ENCODE results near the gene ACSL3. TPM values are rescaled to one million over a fixed set of nuclear protein-coding genes. Genes with fewer than 3 reads are reported as not detected.

ACSL3 gene
- total RNA-seq, 1 experiment from 2014 or later: 85.2 TPM

- CTCF ChIA-PET: no interaction called here
- POLR2A ChIA-PET: no interaction called here
Measured at GRCh38 chr2:222827417-222827816, 33.4 kb upstream of the ACSL3 start.

DNA sequence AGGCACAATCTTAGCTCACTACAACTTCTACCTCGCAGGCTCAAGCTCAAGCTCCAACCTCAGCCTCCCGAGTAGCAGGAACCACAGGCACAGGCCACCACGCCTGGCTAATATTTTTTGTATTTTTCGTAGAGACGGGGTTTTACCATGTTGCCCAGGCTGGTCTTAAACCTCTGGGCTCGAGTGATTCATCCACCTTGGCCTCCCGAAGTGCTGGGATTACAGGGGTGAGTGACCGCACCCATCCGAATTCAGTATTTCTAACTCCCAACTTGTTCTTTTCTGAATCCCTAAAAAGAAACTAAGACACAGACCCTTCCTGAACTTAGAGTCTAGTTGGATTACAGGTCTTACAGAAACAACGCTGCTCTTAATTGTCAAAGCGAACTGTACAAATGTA is 32.3 kb upstream of the ACSL3 start:
- H3K27me3 ChIP-seq (ENCODE audit: control insufficient read depth, insufficient read depth, low read length): no peaks in the 10 kb centered on the region; the same call in 1 of the 2 replicates
- no peaks in the 10 kb centered on the region for H3K36me3 ChIP-seq (ENCODE audit: control insufficient read depth, insufficient read depth, low read length)
- H3K27ac ChIP-seq (ENCODE audit: low read length): no peak overlapping the region
- in situ Hi-C loops (cut with HindIII; ENCODE audit: low pct_unique_long_range_greater_than_20kb, low sequenced_read_pairs) (no loop called here), intact Hi-C loops (cut with micrococcal nuclease; ENCODE audit: unreplicated experiment) (no loop called here)
- no peak overlapping the region for H3K4me3 ChIP-seq (ENCODE audit: low read depth in 2 of 2, low read length in 2 of 2)
- CTCF ChIA-PET: no interaction called here
- BruUV-seq (replicated peaks): no TSS peak
- TF ChIP-seq SIN3A (IDR thresholded peaks at IDR 0.05; ENCODE audit: borderline replicate concordance, insufficient read depth, low read depth, low read length) (no peak), REST (IDR thresholded peaks at IDR 0.05; ENCODE audit: insufficient read depth in 1 of 2, low read depth in 2 of 2, low read length in 1 of 2) (no peak), POLR2AphosphoS5 (IDR thresholded peaks at IDR 0.05; ENCODE audit: low read depth, low read length) (no peak), TCF7L2 (IDR thresholded peaks at IDR 0.05; ENCODE audit: low read depth, low read length) (no peak)
- TF ChIP-seq, protein P1, sequence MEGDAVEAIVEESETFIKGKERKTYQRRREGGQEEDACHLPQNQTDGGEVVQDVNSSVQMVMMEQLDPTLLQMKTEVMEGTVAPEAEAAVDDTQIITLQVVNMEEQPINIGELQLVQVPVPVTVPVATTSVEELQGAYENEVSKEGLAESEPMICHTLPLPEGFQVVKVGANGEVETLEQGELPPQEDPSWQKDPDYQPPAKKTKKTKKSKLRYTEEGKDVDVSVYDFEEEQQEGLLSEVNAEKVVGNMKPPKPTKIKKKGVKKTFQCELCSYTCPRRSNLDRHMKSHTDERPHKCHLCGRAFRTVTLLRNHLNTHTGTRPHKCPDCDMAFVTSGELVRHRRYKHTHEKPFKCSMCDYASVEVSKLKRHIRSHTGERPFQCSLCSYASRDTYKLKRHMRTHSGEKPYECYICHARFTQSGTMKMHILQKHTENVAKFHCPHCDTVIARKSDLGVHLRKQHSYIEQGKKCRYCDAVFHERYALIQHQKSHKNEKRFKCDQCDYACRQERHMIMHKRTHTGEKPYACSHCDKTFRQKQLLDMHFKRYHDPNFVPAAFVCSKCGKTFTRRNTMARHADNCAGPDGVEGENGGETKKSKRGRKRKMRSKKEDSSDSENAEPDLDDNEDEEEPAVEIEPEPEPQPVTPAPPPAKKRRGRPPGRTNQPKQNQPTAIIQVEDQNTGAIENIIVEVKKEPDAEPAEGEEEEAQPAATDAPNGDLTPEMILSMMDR (IDR thresholded peaks at IDR 0.05): no peak
- ATAC-seq: no peak
- no peaks in the 10 kb centered on the region for H3K4me1 ChIP-seq (ENCODE audit: control insufficient read depth, insufficient read depth, low read length)
- POLR2A ChIA-PET: no interaction called here
- no peak for DNase-seq (ENCODE audit: low read depth, low spot score)
- H3K9me3 ChIP-seq (ENCODE audit: control insufficient read depth, insufficient read depth, low read depth, low read length): no peaks in the 10 kb centered on the region

More at GRCh38 chr2:222827417-222827816, 33.4 kb upstream of the ACSL3 start:
- Histone ChIP-seq H3K27me3 (ENCODE audit: control insufficient read depth, insufficient read depth, low read length) (no peaks in the 10 kb centered on the region; the same call in 1 of the 2 replicates), H3K4me1 (ENCODE audit: control insufficient read depth, insufficient read depth, low read length) (no peaks in the 10 kb centered on the region), H3K27ac (ENCODE audit: low read length) (no peak overlapping the region), H3K4me3 (ENCODE audit: low read depth in 2 of 2, low read length in 2 of 2) (no peak overlapping the region), H3K9me3 (ENCODE audit: control insufficient read depth, insufficient read depth, low read depth, low read length) (no peaks in the 10 kb centered on the region), H3K36me3 (ENCODE audit: control insufficient read depth, insufficient read depth, low read length) (no peaks in the 10 kb centered on the region)
- intact Hi-C loops (cut with micrococcal nuclease; ENCODE audit: unreplicated experiment) (no loop called here), in situ Hi-C loops (cut with HindIII; ENCODE audit: low pct_unique_long_range_greater_than_20kb, low sequenced_read_pairs) (no loop called here)
- ATAC-seq (no peak), DNase-seq (ENCODE audit: low read depth, low spot score) (no peak)
- TF ChIP-seq REST (IDR thresholded peaks at IDR 0.05; ENCODE audit: insufficient read depth in 1 of 2, low read depth in 2 of 2, low read length in 1 of 2) (no peak), SIN3A (IDR thresholded peaks at IDR 0.05; ENCODE audit: borderline replicate concordance, insufficient read depth, low read depth, low read length) (no peak), POLR2AphosphoS5 (IDR thresholded peaks at IDR 0.05; ENCODE audit: low read depth, low read length) (no peak), TCF7L2 (IDR thresholded peaks at IDR 0.05; ENCODE audit: low read depth, low read length) (no peak)
- TF ChIP-seq, protein P1 (IDR thresholded peaks at IDR 0.05): no peak
- BruUV-seq (replicated peaks): no TSS peak

All from Panc1 (cell line).